C4-2B (cell line): Measurements from ENCODE around the gene SLC16A14.

Experiments
- ZFX ChIP-seq: fragments of 450-650 bp; IDR thresholded peaks from 2 replicates; pipeline ENCODE4 v1.6.1; 2017
- TF ChIP-seq, protein P1 (sequence below): fragments of 450-650 bp; conservative IDR thresholded peaks from 2 replicates; pipeline ENCODE4 v1.5.1; 2017; ENCODE audit warnings: mild to moderate bottlenecking

DNA sequence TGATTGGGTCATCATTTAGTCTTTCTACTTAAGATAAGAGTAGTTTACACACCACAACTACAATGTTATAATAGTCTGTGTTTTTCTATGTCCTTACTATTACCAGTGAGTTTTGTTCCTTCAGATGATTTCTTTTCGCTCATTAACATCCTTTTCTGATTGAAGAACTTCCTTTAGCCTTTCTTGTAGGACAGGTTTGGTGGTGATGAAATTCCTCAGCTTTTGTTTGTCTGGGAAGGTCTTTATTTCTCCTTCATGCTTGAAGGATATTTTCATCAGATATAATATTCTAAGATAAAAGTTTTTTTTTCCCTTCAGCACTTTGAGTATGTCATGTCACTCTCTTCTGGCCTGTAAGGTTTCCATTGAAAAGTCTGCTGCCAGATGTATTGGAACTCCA lies 38.0 kb upstream of the SLC16A14 start:
- TF ChIP-seq, protein P1, sequence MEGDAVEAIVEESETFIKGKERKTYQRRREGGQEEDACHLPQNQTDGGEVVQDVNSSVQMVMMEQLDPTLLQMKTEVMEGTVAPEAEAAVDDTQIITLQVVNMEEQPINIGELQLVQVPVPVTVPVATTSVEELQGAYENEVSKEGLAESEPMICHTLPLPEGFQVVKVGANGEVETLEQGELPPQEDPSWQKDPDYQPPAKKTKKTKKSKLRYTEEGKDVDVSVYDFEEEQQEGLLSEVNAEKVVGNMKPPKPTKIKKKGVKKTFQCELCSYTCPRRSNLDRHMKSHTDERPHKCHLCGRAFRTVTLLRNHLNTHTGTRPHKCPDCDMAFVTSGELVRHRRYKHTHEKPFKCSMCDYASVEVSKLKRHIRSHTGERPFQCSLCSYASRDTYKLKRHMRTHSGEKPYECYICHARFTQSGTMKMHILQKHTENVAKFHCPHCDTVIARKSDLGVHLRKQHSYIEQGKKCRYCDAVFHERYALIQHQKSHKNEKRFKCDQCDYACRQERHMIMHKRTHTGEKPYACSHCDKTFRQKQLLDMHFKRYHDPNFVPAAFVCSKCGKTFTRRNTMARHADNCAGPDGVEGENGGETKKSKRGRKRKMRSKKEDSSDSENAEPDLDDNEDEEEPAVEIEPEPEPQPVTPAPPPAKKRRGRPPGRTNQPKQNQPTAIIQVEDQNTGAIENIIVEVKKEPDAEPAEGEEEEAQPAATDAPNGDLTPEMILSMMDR = no peak
- no peak for TF ChIP-seq ZFX
